Measurements from ENCODE around the gene CACNB1. TPM values are rescaled to one million over a fixed set of nuclear protein-coding genes. Genes with fewer than 3 reads are reported as not detected.

The CACNB1 gene
- total RNA-seq, 1 experiment from 2014 or later = 5.9 TPM

DNA sequence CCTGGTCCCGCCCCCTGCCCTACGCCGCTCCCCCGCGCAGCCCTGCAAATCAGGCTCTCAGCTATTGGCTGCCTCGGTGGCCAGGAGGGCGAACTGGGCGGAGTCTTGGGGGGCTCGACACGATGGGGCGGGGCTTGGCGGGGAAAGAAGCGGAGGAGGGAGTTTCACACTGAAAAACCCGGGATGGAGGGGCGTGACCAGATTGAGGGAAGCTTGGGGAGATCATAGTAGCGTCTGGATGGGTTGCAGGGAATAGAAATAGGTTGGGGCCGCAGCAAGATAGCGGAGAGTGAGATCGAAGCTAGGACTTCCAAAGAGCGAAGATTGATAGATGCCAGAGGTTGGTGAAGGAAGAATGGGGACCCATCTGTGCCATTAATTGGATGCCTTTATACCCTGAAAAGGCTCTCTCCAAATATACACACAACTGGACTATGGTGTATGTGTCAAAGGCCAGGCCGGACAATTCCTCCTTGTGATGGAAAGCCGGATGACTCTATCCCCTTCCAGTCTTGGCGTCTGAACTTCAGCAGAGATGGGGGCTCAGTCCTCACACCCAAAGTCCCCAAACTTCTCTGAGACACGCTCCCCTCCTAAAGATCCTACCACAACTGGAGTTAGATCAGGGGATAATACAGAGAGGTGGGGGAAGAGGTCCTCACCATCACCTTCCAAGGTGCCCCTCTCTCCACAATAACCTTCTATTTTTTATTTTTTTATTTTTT is 28.7 kb upstream of the CACNB1 start:
- DNase-seq (ENCODE audit: low read depth) = no peak

DNA sequence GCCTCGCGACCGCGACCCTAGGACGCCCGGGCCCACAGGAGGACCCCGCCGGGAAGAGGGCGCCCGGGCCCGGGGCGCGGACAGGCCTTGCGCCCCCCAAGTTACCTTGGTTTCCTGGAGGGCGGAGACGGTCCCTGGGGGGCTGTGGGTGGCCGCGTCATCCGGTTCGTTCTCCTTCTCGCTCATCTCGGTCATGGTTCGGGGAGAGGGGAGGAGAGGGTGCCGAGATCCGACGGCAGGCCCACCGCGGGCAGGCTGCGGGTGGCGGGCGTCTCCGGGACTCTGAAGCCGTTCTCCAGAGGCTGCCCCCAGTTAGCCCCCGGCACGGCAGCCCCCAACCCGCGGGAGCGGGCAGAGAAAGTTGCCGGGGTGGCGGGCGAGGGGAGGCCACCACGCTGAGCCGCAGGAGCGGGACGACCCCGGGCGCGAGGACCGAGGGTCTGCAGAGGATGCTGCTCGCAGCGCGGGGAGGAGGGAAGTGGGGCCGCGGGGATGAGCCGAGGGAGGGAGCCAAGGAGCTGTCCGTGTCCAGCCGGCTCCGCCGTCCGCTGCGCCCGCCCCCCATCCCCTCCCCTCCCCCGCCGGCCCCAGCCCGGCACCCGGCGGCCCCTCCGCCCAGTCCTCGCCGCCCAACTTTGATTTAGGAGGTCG is 28.0 kb upstream of the CACNB1 start, which contains the start of gene STAC2:
STAC2 (minus strand) TSS at position 638 of the 651 bp plus-strand sequence; CDS start at position 195, 443 bp downstream.
- DNase-seq (ENCODE audit: low read depth) = no peak

DNA sequence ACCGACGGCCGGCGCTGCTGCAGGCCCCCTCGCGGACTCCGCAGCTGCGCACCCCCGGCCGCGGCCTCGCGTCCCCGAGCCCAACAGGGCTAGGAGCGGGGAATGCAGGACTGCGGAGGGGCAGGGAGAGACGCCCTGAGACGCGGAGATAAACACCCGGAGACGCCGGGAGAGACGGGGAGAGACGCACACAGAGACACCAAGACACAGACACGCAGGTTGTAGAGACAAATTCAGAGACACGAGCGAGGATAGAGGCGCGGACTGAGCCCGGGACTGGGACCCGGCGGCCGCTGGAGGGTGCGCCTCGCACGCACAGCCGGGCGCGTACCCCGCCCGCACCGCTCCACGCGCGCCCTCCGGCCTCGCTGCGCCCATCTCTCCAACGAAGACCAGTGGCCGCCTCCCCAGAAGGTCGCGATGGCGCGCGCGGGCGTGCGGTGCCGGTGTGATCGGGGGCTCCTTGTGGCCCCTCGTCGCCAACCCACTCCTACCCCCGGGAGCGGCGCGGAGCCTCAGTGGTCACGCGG is 27.4 kb upstream of the CACNB1 start:
- DNase-seq (ENCODE audit: low read depth) = no peak

DNA sequence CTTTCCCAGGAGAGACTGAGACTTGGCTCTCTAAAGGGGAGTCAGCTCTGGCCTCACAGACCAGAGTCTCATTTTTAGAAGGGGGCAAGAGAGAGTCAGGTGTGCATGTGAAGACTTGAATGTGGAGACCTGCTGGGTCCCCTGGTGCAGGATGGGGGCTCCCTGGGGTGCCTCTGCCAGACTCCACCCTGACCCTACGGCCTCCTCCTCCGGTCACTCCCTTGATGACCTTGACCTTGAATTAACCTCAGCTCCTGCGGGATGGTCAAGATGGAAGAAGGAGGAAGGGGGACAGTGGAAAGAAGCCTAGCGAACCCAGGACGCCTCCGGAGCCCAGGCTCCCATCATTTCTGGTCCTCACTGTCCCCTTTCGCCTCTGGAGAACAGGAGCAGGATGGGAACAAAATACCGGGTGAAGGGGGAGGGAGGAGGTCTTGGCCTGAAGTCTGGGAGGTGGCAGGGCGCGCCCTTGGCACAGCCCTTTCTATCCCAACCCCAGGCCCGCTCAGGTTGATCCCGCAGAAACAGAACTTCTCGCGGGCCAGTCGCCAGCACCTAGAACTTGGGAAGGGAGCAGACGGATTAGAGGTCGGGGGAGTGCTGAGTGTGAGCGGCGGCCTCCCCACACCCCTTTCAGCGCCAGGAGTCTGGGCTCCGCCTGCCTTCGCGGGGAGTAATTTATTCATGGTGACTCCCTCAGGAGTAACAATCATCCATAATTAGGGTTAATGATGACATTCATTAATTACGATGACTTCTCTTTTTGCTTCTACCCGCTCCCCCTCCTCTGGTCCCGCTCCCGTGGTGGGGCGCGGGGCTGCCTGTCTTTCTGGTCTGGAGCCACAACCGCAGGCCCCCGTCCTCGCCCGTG is 26.7 kb upstream of the CACNB1 start:
- no peak for DNase-seq (ENCODE audit: low read depth)

DNA sequence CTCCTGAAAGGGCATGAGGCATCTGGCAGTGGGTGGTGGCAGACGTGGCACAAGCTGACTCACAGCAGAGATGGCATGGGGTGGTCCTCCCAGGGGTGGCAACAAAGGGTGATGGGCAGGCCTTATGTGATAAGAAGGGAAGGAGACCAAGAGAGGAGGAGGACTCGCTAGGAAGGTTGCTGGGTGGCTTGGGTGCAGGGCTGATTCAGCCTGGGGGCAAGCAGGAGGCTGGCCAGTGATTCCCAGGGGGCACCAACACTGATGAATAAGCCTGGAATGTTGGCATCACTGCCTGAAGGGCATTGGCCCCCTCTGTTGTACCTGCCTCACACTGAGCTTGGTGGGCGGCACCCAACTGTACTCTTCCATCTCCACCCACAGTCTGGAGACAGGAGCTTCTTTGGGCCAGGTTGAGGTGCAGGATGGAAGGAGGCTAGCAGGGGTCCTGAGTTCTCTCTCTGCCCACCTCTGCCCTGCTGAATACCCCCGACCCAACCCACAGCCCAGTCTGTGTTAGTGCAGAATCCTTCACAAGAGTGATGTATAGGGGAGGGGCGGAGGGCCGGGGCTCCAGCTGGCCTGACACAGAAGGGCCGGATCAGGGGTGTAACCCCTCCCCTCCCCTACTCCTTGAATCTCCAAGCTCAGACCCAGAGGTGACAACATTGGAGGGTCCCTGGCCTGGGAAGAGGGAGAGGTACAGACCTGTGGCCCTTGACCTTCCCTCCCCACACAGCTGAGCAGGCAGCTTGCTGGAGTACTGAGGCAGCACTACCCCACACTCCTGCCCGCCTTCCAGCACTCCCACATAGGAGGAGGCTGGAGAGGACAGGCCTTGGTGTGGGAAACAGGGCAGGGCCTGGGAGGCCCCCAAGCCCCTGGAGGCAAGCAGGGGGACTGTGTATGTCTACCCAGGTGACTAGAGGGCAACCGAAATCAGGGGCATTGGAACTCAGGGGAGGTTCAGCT is 25.7 kb upstream of the CACNB1 start:
- DNase-seq (ENCODE audit: low read depth) = no peak

DNA sequence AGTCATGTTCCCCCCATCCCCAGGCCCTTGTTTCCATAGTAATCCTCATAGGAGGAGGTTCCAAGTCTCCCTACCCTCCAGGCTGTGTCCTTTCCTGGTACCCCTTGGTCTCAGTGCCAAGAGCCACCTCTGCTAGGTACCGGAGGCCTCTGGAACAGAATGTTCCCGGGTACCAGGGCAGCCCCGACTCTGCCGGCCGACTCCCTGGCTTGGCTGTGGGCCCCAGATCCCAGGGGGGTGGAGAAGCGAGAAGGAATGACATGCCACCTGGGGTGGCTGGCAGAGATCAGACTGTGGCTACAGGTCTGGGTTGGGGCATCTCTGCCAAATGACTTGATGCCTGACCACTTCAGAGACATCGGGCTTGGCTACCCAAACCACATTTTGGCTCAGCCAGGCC is 24.7 kb upstream of the CACNB1 start:
- no peak for DNase-seq (ENCODE audit: low read depth)

DNA sequence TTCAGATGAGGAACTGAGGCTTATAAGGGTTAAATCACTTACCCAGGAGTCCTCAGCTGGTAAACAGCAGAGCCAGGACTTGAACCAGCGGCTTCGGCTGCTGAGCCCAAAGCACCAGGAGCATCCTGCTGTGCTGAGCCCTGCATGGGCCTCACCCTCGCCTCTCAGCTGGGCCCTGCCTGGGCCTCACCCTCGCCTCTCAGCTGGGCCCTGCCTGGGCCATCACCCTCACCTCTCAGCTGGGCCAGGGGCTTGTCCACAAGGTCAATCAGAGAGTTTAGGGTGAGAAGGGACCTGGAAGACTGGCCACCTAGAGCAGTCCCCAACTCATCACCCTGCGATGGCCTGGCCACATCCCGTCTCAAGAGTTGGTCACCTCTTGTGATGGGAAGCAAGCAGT is 24.1 kb upstream of the CACNB1 start:
- DNase-seq (ENCODE audit: low read depth) = no peak

DNA sequence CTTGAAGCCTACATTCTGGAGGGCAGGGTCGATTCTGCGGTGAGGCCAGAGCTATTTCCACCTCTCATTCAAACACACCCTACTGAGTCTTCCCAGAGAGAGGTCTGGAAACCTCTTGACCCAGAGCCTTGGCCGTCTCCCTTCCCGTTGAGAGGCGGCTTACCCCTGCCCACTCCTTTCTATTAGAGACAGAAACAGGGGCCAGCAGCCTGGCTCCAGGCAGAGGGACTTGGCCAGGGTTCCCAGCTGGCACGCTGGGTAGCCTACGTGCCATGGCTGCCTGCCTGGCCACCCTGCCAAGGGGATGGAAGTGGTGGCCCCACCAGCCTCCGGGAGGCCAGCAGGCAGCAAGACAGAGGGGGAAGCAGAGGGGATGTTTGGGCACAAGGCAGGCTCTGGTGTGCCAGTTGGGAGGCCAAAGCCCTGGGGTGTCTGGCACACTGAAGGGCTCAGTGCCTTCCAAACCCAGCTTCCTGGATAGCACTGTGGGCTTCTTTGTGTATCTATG is 22.2 kb upstream of the CACNB1 start:
- no peak for DNase-seq (ENCODE audit: low read depth)

DNA sequence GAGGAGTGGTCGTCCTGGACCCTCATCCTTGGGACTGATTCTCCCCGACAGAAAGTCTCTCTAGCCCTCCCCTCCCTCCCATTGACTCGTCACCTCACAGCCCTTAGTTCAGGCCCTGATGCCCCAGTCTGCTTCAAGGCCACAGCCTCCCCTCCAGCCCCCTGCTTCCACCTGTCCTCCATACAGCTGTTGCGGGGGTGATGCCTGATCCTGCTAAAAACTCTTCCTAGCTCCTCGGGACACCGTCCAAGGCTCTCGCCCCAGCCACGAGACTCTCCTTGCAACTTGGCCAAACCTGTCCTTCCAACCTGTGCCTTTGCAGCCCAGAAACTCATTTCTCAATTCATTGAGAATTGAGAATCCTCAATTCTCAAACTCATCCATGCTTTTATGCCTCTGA is 21.4 kb upstream of the CACNB1 start:
- DNase-seq (ENCODE audit: low read depth) = no peak

DNA sequence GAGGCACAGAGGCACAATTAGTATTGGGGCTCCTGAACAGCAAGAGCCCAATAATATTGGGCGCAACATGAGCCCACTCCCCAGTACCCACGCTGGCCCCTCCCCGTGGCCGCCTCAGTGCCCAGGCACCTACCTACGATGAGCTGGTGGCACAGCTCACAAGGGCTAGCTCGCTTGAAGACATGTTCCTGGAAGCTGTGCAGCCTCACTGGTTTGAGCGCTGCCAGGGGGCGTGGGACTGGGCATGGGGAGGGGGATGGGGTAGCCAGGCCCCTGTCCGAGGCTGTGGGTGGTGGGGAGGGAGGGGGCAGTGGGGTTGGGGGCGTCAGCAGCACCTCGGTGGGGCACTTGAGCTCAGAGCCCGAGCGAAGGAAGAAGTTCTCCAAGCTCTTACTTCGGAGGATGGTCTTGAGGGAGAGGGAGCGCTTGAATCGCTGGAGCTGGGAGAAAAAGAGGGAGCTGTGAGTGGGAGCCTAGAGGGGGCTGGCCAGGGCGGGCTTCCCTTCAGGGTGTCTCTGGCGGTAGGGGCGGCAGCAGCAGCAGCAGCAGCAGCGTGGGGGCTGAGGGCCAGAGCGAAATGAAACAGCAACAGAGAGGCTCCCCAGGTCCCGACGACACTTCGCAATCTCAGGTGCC is 20.4 kb upstream of the CACNB1 start:
- no peak for DNase-seq (ENCODE audit: low read depth)

DNA sequence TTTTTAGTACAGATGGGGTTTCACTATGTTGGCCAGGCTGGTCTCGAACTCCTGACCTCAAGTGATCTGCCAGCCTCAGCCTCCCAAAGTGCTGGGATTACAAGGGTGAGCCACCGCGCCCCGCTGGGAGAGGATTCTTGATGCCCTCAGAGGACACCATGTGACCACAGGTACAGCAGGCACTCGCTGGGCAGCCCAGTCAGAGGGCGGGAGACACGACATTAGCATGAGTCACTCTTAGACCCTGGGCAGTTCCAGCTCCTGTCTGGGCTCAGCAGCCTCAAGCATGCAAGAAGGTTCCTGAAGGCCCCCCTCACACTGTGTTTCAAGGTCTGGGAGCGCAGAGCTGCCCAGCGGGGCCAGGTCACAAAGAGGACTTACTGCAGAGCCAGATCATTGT is 16.4 kb upstream of the CACNB1 start:
- DNase-seq (ENCODE audit: low read depth) = peak; percentile 82

DNA sequence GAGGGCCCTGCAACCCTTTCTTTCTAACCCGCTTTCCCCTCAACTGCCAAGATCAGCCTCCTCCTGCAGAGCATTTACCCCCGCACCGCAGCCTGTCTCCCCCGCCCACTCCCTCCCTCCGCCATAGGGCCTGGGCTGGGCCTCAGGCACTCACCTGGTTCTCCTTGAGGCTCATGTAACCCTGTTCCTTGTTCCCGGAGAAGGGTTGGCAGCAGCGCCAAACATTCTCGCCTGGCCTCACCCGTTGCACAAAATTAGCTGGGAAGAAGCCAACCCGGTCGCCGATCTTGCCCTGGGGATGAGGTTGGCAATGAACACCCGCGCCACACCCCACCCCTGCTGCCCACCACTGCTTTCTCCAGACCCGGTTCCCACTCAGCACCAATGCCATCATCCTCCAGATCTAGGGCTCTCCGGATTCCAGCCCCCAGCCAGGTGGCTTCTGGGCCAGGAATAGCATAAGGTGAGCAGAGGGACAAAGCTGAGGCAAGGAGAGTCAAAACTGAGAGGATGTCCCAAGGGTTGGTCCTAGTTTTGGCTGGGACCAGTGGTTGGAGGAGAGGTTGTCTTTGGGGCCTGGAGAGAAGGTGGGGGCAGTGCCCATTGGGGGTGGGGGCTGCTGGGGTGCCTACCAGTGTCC is 15.5 kb upstream of the CACNB1 start:
- no peak for DNase-seq (ENCODE audit: low read depth)

DNA sequence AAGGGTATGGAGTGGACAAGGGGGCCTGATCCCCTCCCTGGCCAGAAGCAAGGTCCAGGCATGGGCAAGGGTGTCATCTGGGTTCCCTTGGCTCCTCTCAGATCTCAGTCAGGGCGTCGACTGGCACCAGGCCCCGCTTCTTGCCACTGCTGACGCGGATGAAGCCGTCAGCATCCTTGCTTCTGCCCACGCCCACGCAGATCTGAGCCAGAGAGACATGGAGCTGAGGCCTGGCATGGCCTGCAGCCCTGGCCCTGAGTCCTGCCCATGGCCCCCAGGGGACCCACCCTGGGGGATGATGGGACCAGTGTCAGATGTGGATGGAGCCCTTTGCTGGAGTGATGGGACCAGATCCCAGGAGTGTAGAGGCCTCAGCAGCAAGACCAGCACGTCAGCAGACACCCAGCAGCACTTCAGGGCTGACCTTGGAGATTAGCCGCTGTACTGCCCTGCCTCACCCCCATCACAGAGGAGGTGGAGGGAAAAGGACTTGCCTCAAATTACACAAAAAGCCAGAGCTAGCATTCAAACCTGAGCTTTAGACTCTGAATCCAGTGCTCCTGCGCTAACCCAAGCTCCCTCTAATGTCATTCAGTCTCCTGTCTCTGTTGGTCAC is 14.8 kb upstream of the CACNB1 start:
- DNase-seq (ENCODE audit: low read depth) = no peak

DNA sequence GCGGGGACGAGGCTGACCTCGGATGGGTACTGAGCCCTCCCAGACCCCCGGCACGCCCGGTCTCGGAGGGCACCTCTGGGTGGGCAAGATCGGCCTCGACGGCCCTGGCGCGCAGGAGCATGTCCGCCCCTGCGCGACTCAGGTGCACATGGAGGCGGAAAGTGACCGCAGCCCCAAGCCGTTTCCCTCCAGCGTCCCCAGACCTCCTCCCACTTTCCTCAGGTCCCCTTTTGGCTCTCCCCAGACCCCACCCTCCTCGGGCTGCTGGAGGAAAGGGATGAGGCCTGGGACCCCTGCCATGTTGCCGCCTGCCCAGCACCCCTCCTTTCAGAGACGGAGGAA is 12.6 kb upstream of the CACNB1 start:
- DNase-seq (ENCODE audit: low read depth) = no peak

DNA sequence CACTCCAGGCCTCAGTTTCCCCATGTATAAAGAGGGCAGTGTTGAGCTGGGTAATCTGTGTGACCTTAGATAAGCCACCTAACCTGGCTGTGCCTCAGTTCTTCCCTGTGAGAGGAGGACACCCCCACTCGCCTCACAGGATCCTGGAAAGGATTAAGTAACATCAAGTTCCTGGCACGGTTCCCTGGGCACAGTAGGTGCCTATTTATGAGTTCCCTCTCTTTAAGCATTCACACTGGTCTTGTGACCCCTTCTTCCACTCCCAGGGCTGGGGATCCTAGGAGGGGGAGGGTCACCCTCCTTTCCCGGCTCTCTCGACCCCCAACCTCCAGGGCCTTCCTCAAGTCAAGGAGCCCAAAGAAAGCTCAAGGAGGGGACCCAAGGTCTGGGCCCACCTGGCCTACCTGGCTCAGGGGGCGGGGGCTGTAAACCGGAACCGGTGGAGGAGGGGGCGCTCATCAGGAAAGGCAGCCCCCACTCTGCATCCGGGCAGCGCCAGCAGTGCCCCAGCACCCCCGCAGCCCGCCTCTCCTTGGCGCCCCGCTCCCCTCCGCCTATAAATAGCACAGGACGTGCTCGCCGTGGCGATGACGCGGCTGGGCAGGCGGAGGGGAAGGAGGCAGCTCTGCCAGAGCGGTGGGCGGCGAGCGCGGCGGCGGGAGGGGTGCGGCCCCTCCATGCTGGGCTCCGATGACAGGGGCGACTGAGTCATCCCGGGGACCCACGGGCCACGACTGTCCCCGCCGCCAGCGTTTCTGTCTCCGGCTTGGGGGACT is 12.0 kb upstream of the CACNB1 start:
- no peak for DNase-seq (ENCODE audit: low read depth)

DNA sequence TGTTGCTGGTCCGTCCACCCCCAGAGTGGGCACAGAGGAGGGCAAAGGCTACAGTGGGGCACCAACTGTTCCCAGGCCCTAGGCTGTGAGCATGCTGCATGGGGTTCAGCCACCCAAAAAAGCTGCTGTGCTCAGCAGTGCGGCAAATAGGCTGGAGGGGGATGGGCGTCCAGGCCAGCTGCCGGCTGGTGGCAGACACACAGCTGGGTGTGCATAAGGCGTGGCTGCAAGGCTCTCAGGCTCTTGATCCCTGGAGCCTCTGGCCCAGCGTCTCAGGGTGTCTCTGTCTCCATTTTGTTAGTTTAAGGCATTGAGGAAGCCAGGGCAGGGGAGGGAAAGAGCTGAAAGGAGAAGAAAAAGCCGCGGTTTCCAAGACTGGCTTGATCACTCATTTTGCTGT is 11.4 kb upstream of the CACNB1 start:
- no peak for DNase-seq (ENCODE audit: low read depth)

DNA sequence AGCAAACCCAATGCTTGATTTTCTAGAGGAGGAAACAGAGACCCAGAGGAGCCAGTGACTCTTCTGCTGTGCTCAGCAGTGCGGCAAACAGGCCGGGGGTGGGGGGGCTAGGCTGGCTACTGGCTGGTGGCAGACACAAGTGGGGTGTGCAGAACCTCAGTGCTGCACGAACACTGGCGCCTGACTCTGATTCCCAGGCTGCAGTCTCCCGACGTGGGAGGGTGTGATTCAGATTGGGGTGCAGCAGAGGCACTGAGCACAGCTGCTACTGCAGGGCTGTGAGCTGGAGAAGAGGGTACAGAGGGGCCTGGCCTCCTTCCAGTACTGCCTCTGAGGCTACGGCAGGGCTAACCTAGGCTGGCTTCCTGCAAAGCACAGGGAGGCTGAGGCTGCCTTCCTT is 10.7 kb upstream of the CACNB1 start:
- DNase-seq (ENCODE audit: low read depth) = no peak

DNA sequence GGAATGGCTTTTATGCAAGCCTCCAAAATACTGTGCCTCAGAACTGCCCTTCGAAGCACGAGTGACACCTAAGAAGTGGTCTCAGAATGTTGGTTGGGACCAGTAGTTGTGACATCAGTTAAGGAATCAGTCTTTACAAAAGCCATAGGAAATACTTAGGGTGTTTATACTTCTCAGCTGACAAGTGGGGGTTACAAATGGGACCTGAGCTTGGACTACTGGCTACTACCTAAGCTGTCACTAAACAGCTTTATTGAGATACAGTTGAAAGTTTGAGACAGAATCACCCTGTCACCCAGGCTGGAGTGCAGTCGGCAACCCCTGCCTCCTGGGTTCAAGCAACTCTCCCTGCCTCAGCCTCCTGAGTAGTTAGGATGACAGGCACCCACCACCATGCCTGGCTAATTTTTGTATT is 7.7 kb upstream of the CACNB1 start:
- no peak for DNase-seq (ENCODE audit: low read depth)
